Middle frontal gyrus (tissue), 1 donor: ENCODE measurements around the gene PNP.
"Not testable (repeated sequence)": the region's sequence is repeated elsewhere in the genome, so short reads cannot be mapped to it uniquely, and the experiment has no call there.

Experiments used
- DNase-seq: peaks from one replicate; pipeline ENCODE4 v3.0.0-alpha.2; 2015; ENCODE audit warnings: low spot score; ENCODE audit errors: extremely low spot score

The PNP gene

GRCh38 chr14:20469242-20469889, at the start of gene PNP:
PNP (plus strand) TSS chr14:20469406; CDS start chr14:20469525, 119 bp downstream.
- DNase-seq: peak; percentile 66

GRCh38 chr14:20419419-20419818, 49.8 kb upstream of the PNP start:
- no peak for DNase-seq

GRCh38 chr14:20421267-20421666, 47.9 kb upstream of the PNP start:
- DNase-seq: no peak

- DNase-seq: no peak
Measured at GRCh38 chr14:20422886-20423285, 46.3 kb upstream of the PNP start.

GRCh38 chr14:20424851-20425250, 44.4 kb upstream of the PNP start:
- no peak for DNase-seq

- DNase-seq: no peak
Measured at GRCh38 chr14:20427231-20428009, 41.8 kb upstream of the PNP start.

- no peak for DNase-seq
Measured at GRCh38 chr14:20428010-20428365, 41.2 kb upstream of the PNP start.

- DNase-seq: no peak
Measured at GRCh38 chr14:20428802-20429201, 40.4 kb upstream of the PNP start.

- DNase-seq: no peak
Measured at GRCh38 chr14:20429801-20430669, 39.2 kb upstream of the PNP start.

GRCh38 chr14:20434701-20435581, 34.3 kb upstream of the PNP start:
- no peak for DNase-seq

GRCh38 chr14:20435582-20436362, 33.4 kb upstream of the PNP start, which contains the start of gene KLHL33:
KLHL33 (minus strand) TSS chr14:20436166; CDS start chr14:20435811, 355 bp downstream.
- no peak for DNase-seq

GRCh38 chr14:20436363-20436755, 32.8 kb upstream of the PNP start:
- DNase-seq: no peak

GRCh38 chr14:20438664-20439063, 30.5 kb upstream of the PNP start:
- no peak for DNase-seq

- DNase-seq: no peak
Measured at GRCh38 chr14:20440465-20440864, 28.7 kb upstream of the PNP start.

GRCh38 chr14:20440882-20441281, 28.3 kb upstream of the PNP start:
- DNase-seq: no peak

- no peak for DNase-seq
Measured at GRCh38 chr14:20441461-20441860, 27.7 kb upstream of the PNP start.

- not testable (repeated sequence) for DNase-seq
Measured at GRCh38 chr14:20443650-20444049, 25.6 kb upstream of the PNP start.

GRCh38 chr14:20446889-20447288, 22.3 kb upstream of the PNP start:
- no peak for DNase-seq

GRCh38 chr14:20452831-20453230, 16.4 kb upstream of the PNP start:
- DNase-seq: not testable (repeated sequence)
